GM15510 (cell line): ENCODE data around the gene CNKSR2.

Experiments
- POLR2A ChIP-seq: IDR thresholded peaks from 3 replicates; pipeline ENCODE4 v1.6.1; 2011; ENCODE audit warnings: borderline replicate concordance; ENCODE audit not compliant: insufficient read length; ENCODE audit errors: extremely low read depth

Gene CNKSR2

GRCh38 chrX:21400408-21401121, 26.3 kb downstream of the CNKSR2 start:
- no peak for TF ChIP-seq POLR2A

GRCh38 chrX:21408307-21408706, 34.1 kb downstream of the CNKSR2 start:
- TF ChIP-seq POLR2A, result no peak

- no peak for TF ChIP-seq POLR2A
These were observed 34.6 kb downstream of the CNKSR2 start for GRCh38 chrX:21408788-21409187.

GRCh38 chrX:21412029-21412428, 37.8 kb downstream of the CNKSR2 start:
- TF ChIP-seq POLR2A, result no peak

- no peak for TF ChIP-seq POLR2A
These were observed 38.7 kb downstream of the CNKSR2 start for GRCh38 chrX:21412883-21413282.

GRCh38 chrX:21427086-21427485, 52.9 kb downstream of the CNKSR2 start:
- no peak for TF ChIP-seq POLR2A

- TF ChIP-seq POLR2A, result no peak
These were observed 62.8 kb downstream of the CNKSR2 start for GRCh38 chrX:21437036-21437435.

GRCh38 chrX:21438792-21439191, 64.6 kb downstream of the CNKSR2 start:
- TF ChIP-seq POLR2A, result no peak

GRCh38 chrX:21440911-21441310, 66.7 kb downstream of the CNKSR2 start:
- no peak for TF ChIP-seq POLR2A

GRCh38 chrX:21457718-21458117, 83.5 kb downstream of the CNKSR2 start:
- TF ChIP-seq POLR2A, result no peak

- no peak for TF ChIP-seq POLR2A
These were observed 94.9 kb downstream of the CNKSR2 start for GRCh38 chrX:21469071-21469470.

GRCh38 chrX:21476909-21477308, 102.7 kb downstream of the CNKSR2 start:
- no peak for TF ChIP-seq POLR2A

GRCh38 chrX:21479695-21480270, 105.6 kb downstream of the CNKSR2 start:
- TF ChIP-seq POLR2A, result no peak

- no peak for TF ChIP-seq POLR2A
These were observed 107.5 kb downstream of the CNKSR2 start for GRCh38 chrX:21481761-21482160.

GRCh38 chrX:21487832-21488231, 113.6 kb downstream of the CNKSR2 start:
- TF ChIP-seq POLR2A, result no peak

GRCh38 chrX:21490341-21490740, 116.1 kb downstream of the CNKSR2 start:
- TF ChIP-seq POLR2A, result no peak
